Cardiac muscle cell (in vitro differentiated cells and primary cell): ENCODE measurements around the gene EPS8L2. TPM values are rescaled to one million over a fixed set of nuclear protein-coding genes. Genes with fewer than 3 reads are reported as not detected.

Experiments
- DNase-seq, 2 donors: peaks; one replicate each; pipeline versions ENCODE4 v3.0.0 to v3.0.0-alpha.2; 2010 to 2017; ENCODE audit warnings: low read depth in 1 of 2, low spot score in 1 of 2
- H3K27ac ChIP-seq: fragments of 200-600 bp; sonication (generic); 2 replicates; pipeline ENCODE4 v1.5.1; 2016
- H3K27me3 ChIP-seq: fragments of 200-600 bp; sonication (generic); 2 replicates; pipeline ENCODE4 v1.6.0; 2016; ENCODE audit warnings: control low read depth
- H3K36me3 ChIP-seq: fragments of 200-600 bp; sonication (generic); 2 replicates; pipeline ENCODE4 v1.5.1; 2016; ENCODE audit warnings: control low read depth
- H3K4me1 ChIP-seq: fragments of 200-600 bp; sonication (generic); 2 replicates; pipeline ENCODE4 v1.8.1; 2017; ENCODE audit warnings: low read depth, mild to moderate bottlenecking, mixed run types
- H3K4me3 ChIP-seq: fragments of 200-600 bp; sonication (generic); 2 replicates; pipeline ENCODE4 v1.5.1; 2016; ENCODE audit warnings: mild to moderate bottlenecking
- H3K9me3 ChIP-seq: fragments of 200-600 bp; sonication (generic); 2 replicates; pipeline ENCODE4 v1.5.1; 2017; ENCODE audit warnings: low read depth, mild to moderate bottlenecking, control low read depth
- CTCF ChIP-seq: IDR thresholded peaks from 2 replicates; pipeline ENCODE4 v1.5.1; 2012; ENCODE audit warnings: low read depth, mild to moderate bottlenecking, low read length
- polyA plus RNA-seq: library from polyadenylated mRNA; unstranded; fragments of >200 nt; fragmentation: Nextera tagmentation; extraction: Ambion mirVana; gene quantifications from 2 replicates; pipeline ENCODE4 v1.2.1, GENCODE V29; 2016
- total RNA-seq: library from RNA; depleted of rRNA; stranded (reverse); fragments of >200 nt; gene quantifications from 2 replicates; pipeline ENCODE4 v1.2.3, GENCODE V29; 2016

EPS8L2 gene
- total and polyA plus RNA-seq, 2 experiments from 2014 or later = 22.6 to 25.7 TPM

GRCh38 chr11:690738-691633 is 15.0 kb upstream of the EPS8L2 start:
- DNase-seq = peak in 1 of 2 donors; percentile 28
- H3K4me3 ChIP-seq = no peak overlapping the region
- no peaks in the 10 kb centered on the region for H3K27me3 ChIP-seq
- TF ChIP-seq CTCF = no peak
- H3K27ac ChIP-seq = no peak overlapping the region
- peaks cover 12% of the 10 kb centered on the region for H3K36me3 ChIP-seq
- peaks cover 10% of the 10 kb centered on the region for H3K4me1 ChIP-seq
- H3K9me3 ChIP-seq = no peaks in the 10 kb centered on the region

- no peak for TF ChIP-seq CTCF
- no peak for DNase-seq
- H3K27me3 ChIP-seq = no peaks in the 10 kb centered on the region
- no peaks in the 10 kb centered on the region for H3K9me3 ChIP-seq
- peaks cover 10% of the 10 kb centered on the region for H3K4me1 ChIP-seq
- peaks cover 6% of the 10 kb centered on the region for H3K36me3 ChIP-seq
- no peak overlapping the region for H3K4me3 ChIP-seq
- no peak overlapping the region for H3K27ac ChIP-seq
Observed at GRCh38 chr11:691710-692590, 14.1 kb upstream of the EPS8L2 start.

- H3K4me3 ChIP-seq = no peak overlapping the region
- no peak for TF ChIP-seq CTCF
- no peaks in the 10 kb centered on the region for H3K9me3 ChIP-seq
- H3K36me3 ChIP-seq = no peaks in the 10 kb centered on the region
- no peak for DNase-seq
- H3K27me3 ChIP-seq = no peaks in the 10 kb centered on the region
- no peak overlapping the region for H3K27ac ChIP-seq
- H3K4me1 ChIP-seq = peaks cover 10% of the 10 kb centered on the region
Observed at GRCh38 chr11:692824-693414, 13.1 kb upstream of the EPS8L2 start.

GRCh38 chr11:693415-693831 is 12.6 kb upstream of the EPS8L2 start:
- H3K4me3 ChIP-seq = no peak overlapping the region
- no peaks in the 10 kb centered on the region for H3K36me3 ChIP-seq
- peak in 1 of 2 donors; percentile 23 for DNase-seq
- TF ChIP-seq CTCF = no peak
- H3K9me3 ChIP-seq = no peaks in the 10 kb centered on the region
- no peak overlapping the region for H3K27ac ChIP-seq
- no peaks in the 10 kb centered on the region for H3K27me3 ChIP-seq
- peaks cover 10% of the 10 kb centered on the region for H3K4me1 ChIP-seq

GRCh38 chr11:693887-694562 is 12.0 kb upstream of the EPS8L2 start:
- peak overlapping the region; percentile 31 for H3K4me3 ChIP-seq
- H3K9me3 ChIP-seq = no peaks in the 10 kb centered on the region
- no peaks in the 10 kb centered on the region for H3K36me3 ChIP-seq
- no peak overlapping the region for H3K27ac ChIP-seq
- no peaks in the 10 kb centered on the region for H3K27me3 ChIP-seq
- TF ChIP-seq CTCF = no peak
- DNase-seq = no peak
- H3K4me1 ChIP-seq = peaks cover 10% of the 10 kb centered on the region
